ENCODE measurements around the gene CRY2.
"Not testable (repeated sequence)": the region's sequence is repeated elsewhere in the genome, so short reads cannot be mapped to it uniquely, and the experiment has no call there.

CRY2 gene

DNA sequence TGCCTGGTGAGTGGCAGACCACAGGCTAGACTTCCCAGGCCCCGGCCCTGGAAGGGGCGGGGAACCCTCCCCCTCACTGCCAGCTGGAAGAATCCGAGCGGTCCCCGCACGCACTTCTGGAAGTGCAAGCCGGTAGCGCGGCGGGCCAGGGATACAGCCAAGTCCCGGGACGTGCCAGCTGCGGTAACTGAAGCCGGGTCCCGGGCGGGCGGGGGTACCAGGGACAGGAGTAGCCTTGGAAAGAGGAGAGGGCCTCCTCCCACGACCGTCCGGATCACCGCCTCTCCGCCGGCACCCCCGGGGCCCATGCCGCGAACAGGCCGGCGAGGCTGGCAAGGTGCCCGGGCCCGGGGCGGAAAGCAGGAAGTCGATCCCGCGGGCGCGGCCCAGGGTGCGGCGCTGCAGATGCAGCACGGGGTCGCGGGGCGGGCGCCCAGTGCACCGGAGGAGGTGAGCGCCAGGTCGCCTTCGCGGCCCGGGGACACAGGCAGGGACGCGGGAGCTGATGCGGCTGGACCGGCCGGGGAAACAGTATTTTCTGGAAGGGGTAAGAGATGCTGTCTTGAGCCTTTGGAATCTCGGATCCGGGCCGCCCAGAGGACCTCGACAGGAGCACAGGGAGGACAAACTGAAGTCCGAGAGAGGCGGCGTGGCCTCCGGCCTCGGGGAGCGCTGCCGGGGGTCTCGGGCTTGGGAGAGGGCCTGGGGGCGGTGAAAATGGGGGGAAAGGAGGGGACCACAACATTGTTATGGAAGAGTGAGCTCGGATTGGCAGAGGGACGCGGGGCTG is 43.1 kb upstream of the CRY2 start:
- peak overlapping the region; percentile 73 for H3K27ac ChIP-seq
- TF ChIP-seq, protein P1, sequence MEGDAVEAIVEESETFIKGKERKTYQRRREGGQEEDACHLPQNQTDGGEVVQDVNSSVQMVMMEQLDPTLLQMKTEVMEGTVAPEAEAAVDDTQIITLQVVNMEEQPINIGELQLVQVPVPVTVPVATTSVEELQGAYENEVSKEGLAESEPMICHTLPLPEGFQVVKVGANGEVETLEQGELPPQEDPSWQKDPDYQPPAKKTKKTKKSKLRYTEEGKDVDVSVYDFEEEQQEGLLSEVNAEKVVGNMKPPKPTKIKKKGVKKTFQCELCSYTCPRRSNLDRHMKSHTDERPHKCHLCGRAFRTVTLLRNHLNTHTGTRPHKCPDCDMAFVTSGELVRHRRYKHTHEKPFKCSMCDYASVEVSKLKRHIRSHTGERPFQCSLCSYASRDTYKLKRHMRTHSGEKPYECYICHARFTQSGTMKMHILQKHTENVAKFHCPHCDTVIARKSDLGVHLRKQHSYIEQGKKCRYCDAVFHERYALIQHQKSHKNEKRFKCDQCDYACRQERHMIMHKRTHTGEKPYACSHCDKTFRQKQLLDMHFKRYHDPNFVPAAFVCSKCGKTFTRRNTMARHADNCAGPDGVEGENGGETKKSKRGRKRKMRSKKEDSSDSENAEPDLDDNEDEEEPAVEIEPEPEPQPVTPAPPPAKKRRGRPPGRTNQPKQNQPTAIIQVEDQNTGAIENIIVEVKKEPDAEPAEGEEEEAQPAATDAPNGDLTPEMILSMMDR (conservative IDR thresholded peaks at IDR 0.05) = 0 out of 2 replicates have a peak, but pooled peaks have one; percentile 8

DNA sequence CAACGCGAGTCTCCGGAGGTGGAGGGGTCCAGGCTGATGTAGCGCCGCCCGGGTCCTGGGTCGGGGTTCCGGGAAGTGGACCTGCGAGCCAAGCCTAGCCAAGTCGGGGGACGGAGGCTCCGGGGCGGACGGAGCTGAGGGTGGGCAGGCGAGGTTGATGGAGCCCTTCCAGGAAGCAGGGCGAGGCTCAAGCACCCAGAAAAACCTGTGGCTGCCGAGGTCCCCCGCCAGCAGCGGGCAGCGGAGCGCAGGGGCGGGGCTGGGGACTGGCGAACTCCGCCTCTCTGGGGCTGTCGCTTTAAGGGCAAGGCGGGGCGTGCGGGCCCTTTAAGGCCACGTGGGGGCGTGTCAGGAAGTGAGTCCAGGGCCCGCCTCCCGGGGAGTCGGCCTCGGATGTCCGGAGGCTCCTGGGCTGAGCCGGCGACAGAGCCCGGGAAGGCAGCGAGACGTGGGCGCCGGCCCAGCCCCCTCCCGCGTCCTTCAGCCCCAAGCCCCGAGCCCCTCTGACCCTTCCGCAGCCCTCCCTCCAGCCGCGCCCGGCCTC is 42.4 kb upstream of the CRY2 start, which contains the start of gene SLC35C1:
TSS of gene SLC35C1 (plus strand) at position 389 of the 544 bp plus-strand sequence. CDS start 653 bp downstream, outside the sequence.
- TF ChIP-seq, protein P1 (conservative IDR thresholded peaks at IDR 0.05) = no peak
- peak within 1 kb of the TSS; percentile 73 for H3K27ac ChIP-seq

DNA sequence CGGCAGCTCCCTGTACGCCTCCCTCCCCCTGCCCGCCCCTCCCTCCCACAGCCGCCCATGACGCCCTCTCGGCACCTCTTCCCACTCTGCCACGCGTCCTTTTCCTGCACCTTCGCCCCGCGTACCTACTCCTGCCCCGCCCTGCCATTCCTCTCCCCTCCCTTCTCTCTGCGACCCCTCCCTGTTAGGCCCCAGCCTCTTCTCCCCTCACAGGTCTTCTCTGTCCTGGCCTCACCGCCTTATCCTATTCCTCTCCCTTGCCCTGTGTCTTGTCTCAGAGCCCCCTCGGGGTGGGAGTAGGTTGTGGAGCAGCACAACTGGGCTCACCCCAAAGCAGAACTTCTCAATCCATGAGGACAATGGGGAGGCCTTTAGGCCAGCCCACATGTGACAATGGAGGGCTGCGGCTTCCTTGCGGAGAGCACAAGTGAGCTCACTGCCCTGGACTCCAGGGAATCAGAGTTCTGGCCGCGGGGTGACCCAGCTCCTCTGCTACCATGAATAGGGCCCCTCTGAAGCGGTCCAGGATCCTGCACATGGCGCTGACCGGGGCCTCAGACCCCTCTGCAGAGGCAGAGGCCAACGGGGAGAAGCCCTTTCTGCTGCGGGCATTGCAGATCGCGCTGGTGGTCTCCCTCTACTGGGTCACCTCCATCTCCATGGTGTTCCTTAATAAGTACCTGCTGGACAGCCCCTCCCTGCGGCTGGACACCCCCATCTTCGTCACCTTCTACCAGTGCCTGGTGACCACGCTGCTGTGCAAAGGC is 41.8 kb upstream of the CRY2 start:
- peak overlapping the region; percentile 73 for H3K27ac ChIP-seq
- TF ChIP-seq, protein P1 (conservative IDR thresholded peaks at IDR 0.05) = no peak

DNA sequence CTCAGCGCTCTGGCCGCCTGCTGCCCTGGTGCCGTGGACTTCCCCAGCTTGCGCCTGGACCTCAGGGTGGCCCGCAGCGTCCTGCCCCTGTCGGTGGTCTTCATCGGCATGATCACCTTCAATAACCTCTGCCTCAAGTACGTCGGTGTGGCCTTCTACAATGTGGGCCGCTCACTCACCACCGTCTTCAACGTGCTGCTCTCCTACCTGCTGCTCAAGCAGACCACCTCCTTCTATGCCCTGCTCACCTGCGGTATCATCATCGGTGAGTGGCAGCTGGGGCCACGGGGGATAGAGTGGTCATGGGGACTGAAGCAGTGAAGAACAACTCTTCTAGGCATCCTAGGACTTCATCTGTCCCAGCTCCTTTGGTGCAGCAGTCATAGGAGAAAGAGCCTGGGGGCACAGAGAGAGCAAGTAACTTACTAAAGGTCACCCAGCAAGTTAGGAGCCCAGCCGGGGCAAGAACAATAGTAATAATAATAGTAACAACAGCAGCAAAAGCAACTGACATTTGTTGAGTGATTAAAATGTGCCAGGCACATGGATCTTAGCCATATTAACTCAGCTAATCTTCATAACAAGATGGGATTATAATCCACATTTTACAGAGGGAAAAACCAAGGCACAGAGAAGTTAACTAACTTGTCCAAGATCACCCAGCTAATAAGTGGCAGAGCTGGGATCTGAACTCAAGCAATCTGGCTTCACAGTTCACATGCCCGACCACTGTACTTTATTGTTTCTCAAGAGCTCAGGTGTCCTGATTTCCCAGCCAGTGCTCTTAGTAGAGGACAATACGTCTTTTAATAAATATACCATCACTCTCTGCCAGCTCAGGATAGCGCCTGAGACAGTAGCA is 41.0 kb upstream of the CRY2 start:
- TF ChIP-seq, protein P1 (conservative IDR thresholded peaks at IDR 0.05) = no peak
- H3K27ac ChIP-seq = peak overlapping the region; percentile 73; the same call in 1 of the 2 replicates

DNA sequence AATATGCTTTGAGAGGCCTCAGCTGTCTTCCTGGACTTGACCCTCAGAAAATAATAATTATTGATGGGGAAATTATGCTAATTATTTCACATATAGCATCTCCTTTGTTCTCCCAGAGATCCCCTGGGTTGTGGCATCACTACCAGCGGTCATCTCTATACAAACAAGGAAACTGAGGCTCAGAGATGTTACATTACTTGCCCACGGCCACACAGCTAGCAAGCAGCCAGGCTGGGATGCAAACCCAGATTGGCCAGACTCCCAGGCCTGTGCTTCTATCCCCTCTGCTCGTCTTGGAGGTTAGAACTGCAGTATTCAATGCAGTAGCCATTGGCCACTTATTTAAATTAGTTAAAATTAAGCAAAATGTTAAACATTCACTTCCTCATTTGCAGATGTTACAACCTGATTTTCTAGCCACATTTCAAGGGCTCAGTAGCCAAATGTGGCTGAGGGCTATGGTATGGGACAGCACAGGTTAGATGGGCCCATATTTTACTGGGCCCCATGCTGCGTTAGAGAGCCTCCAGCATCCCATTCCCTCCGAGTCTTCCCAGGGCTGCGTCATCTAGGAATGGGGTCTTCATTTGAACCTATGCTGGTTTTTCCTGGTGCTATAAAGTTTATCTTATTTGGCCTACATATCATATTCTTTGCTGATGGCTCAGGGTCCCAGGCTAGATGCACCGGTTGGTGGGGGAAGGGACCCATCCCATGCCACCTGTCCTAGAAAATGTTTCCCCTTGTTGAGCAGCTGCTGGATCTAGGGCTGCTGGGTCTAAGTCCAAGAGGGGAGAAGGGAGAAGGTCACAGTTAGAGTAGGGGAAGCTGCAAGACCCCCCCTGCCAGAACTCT is 40.1 kb upstream of the CRY2 start:
- TF ChIP-seq, protein P1 (conservative IDR thresholded peaks at IDR 0.05) = no peak

DNA sequence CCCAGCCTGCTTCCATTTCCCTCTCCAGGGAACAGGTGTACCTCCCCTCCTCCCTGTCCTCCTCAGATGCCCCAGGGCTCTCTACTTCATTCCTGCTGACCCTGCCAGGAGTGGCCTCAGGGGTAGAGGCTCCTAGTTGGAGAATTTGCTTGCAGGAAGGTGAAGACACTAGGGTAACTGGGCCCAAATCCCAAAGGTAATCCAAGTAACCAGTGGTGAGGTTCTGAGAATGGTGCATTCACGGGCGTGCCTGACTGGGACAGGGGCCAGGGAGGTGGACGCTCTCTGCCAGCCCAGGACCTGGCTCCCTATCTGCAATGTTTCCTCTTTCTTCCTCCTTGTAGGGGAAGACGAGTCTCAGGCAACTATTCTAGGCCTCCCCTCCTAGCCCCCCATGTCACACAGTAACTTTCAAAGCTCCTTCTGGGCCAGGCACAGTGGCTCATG is 39.5 kb upstream of the CRY2 start:
- H3K27ac ChIP-seq = no peak overlapping the region
- TF ChIP-seq, protein P1 (conservative IDR thresholded peaks at IDR 0.05) = no peak

More for the DNA sequence above, 40.1 kb upstream of the CRY2 start:
- no peak overlapping the region for H3K27ac ChIP-seq

DNA sequence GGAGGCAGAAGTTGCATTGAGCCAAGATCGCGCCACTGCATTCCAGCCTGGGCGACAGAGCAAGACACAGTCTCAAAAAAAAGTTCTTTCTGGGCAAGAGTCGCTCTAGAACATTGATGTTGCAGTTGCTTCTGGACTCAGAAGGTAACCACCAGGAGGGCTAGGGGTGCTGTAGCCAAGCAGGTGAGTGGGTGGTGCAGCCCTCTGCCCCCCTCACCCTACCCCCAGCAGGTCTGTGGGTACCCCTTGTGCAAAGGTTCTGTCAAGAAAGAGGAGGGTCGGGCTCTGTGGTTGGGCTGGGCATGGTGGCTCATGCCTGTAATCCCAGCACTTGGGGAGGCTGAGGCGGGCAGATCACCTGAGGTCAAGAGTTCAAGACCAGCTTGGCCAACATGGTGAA is 38.8 kb upstream of the CRY2 start:
- not testable (repeated sequence) for H3K27ac ChIP-seq
